Measurements from ENCODE around the gene DDX23.
"Not testable (repeated sequence)": the region's sequence is repeated elsewhere in the genome, so short reads cannot be mapped to it uniquely, and the experiment has no call there.

DDX23 gene

DNA sequence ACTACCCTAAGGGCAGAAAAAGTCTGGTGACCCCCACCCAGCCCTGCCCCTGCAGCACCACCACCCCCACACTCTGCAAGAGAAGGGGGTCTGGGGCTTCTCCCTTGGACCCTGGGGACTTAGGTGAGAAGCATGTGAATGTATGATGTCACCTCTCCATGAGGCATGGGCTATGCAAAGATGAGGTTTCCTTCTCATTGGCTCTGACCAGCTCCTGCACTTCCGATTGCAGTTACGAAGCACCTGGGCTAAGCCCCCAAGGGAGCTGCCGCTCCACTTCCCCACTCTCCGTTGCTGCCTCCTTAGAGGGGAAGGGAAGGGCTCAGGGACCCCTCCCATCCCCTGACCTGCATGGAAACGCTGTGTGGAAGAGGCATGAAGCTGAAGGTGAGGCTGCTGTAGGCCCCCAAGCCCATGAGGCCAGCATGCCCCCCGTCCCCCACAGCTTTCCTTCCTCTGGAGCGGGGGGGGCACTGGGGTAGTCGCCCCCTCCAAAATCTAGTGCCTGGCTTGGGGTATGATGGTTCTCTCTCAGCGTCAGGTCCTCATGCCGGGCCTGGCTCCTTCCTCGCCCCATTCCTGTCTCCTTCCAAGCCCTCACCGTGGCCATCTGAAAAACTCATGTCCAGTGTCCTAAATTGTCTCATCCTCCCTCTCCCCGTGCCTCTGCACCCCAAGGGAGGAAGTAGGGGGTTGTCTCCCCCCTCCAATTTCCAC is 5.5 kb upstream of the DDX23 start:
- DNase-seq (ENCODE audit: extremely low read depth, low read depth), result no peak
- no peak overlapping the region for H3K4me3 ChIP-seq (replicated peaks; ENCODE audit: low read depth, low read length)
- TF ChIP-seq CTCF (IDR thresholded peaks at IDR 0.05; ENCODE audit: low read depth, low read length, missing control alignments), result no peak

- no peak for TF ChIP-seq CTCF (IDR thresholded peaks at IDR 0.05; ENCODE audit: low read depth, low read length, missing control alignments)
- no peak overlapping the region for H3K4me3 ChIP-seq (replicated peaks; ENCODE audit: low read depth, low read length)
- no peak for DNase-seq (ENCODE audit: extremely low read depth, low read depth)
Measured at GRCh38 chr12:48856379-48856778, 4.4 kb upstream of the DDX23 start.

DNA sequence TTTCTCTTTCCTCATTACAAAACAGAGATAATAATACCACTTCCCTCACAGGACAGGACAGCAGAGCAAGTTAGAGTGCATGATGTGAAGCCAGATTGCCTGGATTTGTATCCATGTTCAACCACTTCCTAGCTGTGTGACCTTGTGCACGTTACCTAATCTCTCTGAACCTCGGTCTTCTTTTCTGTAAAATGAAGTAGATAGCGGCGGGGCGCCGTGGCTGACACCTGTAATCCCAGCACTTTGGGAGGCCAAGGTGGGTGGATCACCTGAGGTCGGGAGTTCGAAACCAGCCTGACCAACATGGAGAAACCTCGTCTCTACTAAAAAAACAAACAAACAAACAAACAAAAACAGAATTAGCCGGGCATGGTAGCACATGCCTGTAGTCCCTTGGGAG is 3.0 kb upstream of the DDX23 start:
- not testable (repeated sequence) for DNase-seq (ENCODE audit: extremely low read depth, low read depth)

GRCh38 chr12:48854488-48854887 is 2.5 kb upstream of the DDX23 start:
- H3K4me3 ChIP-seq (replicated peaks; ENCODE audit: low read depth, low read length), result no peak overlapping the region
- no peak for DNase-seq (ENCODE audit: extremely low read depth, low read depth)
- no peak for TF ChIP-seq CTCF (IDR thresholded peaks at IDR 0.05; ENCODE audit: low read depth, low read length, missing control alignments)

More for the DNA sequence above, 3.0 kb upstream of the DDX23 start:
- not testable (repeated sequence) for H3K4me3 ChIP-seq (replicated peaks; ENCODE audit: low read depth, low read length)

- peak overlapping the region; percentile 97 for H3K4me3 ChIP-seq (replicated peaks; ENCODE audit: low read depth, low read length)
- DNase-seq (ENCODE audit: extremely low read depth, low read depth), result peak; percentile 82
- TF ChIP-seq CTCF (IDR thresholded peaks at IDR 0.05; ENCODE audit: low read depth, low read length, missing control alignments), result peak; percentile 79
Measured at GRCh38 chr12:48852734-48853688, 1.0 kb upstream of the DDX23 start.

GRCh38 chr12:48842021-48842420 is 9.9 kb downstream of the DDX23 start:
- DNase-seq (ENCODE audit: extremely low read depth, low read depth); H3K4me3 ChIP-seq (replicated peaks; ENCODE audit: low read depth, low read length): not testable (repeated sequence)

DNA sequence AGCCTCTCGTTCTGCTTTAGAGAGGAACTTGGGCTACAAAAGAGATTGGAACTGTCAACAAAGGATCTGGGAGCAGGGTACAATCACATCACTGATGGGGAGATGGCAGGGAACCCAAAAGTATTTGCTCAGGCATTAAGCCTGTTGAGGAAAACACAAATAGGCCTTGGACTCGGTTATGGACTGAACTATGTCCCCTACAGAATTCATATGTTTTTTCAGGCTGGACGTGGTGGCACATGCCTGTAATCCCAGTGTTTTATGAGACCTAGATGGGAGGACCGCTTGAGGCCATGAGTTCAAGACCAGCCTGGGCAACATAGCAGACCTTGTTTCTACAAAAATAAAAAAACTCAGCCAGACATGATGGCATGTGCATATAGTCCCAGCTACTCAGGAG is 13.9 kb downstream of the DDX23 start:
- no peak for DNase-seq (ENCODE audit: extremely low read depth, low read depth)
- TF ChIP-seq CTCF (IDR thresholded peaks at IDR 0.05; ENCODE audit: low read depth, low read length, missing control alignments), result no peak
- no peak overlapping the region for H3K4me3 ChIP-seq (replicated peaks; ENCODE audit: low read depth, low read length)
